ENCODE results near the gene NUDC.

Gene NUDC

GRCh38 chr1:26972821-26973220 is 51.3 kb downstream of the NUDC start:
- H3K4me3 ChIP-seq (ENCODE audit: low read depth, low read length), result no peak overlapping the region
- no peak for TF ChIP-seq CTCF (IDR thresholded peaks at IDR 0.05; ENCODE audit: borderline replicate concordance, insufficient read depth, low read depth, low read length)

- no peak for TF ChIP-seq CTCF (IDR thresholded peaks at IDR 0.05; ENCODE audit: borderline replicate concordance, insufficient read depth, low read depth, low read length)
- no peak overlapping the region for H3K4me3 ChIP-seq (ENCODE audit: low read depth, low read length)
Observed at GRCh38 chr1:26976621-26977510, 55.3 kb downstream of the NUDC start.

GRCh38 chr1:26978901-26979300 is 57.4 kb downstream of the NUDC start:
- TF ChIP-seq CTCF (IDR thresholded peaks at IDR 0.05; ENCODE audit: borderline replicate concordance, insufficient read depth, low read depth, low read length), result no peak
- no peak overlapping the region for H3K4me3 ChIP-seq (ENCODE audit: low read depth, low read length)

GRCh38 chr1:26981146-26981846 is 59.8 kb downstream of the NUDC start:
- TF ChIP-seq CTCF (IDR thresholded peaks at IDR 0.05; ENCODE audit: borderline replicate concordance, insufficient read depth, low read depth, low read length), result no peak
- H3K4me3 ChIP-seq (ENCODE audit: low read depth, low read length), result no peak overlapping the region

GRCh38 chr1:26983863-26984262 is 62.3 kb downstream of the NUDC start:
- TF ChIP-seq CTCF (IDR thresholded peaks at IDR 0.05; ENCODE audit: borderline replicate concordance, insufficient read depth, low read depth, low read length), result no peak
- no peak overlapping the region for H3K4me3 ChIP-seq (ENCODE audit: low read depth, low read length)

GRCh38 chr1:26984291-26984690 is 62.7 kb downstream of the NUDC start:
- no peak for TF ChIP-seq CTCF (IDR thresholded peaks at IDR 0.05; ENCODE audit: borderline replicate concordance, insufficient read depth, low read depth, low read length)
- no peak overlapping the region for H3K4me3 ChIP-seq (ENCODE audit: low read depth, low read length)

Measured in GM12875 (cell line).